HG03521 (cell line): ENCODE results near the gene NAA50.

ENCODE experiments used
- ATAC-seq: cut with Tn5 transposase; IDR thresholded peaks from one replicate; pipeline ENCODE4 v1.9.1; 2021; ENCODE audit warnings: mild to moderate bottlenecking, moderate library complexity; ENCODE audit not compliant: unreplicated experiment

The NAA50 gene

GRCh38 chr3:113690482-113690881 is 55.6 kb downstream of the NAA50 start:
- ATAC-seq, result no peak

DNA sequence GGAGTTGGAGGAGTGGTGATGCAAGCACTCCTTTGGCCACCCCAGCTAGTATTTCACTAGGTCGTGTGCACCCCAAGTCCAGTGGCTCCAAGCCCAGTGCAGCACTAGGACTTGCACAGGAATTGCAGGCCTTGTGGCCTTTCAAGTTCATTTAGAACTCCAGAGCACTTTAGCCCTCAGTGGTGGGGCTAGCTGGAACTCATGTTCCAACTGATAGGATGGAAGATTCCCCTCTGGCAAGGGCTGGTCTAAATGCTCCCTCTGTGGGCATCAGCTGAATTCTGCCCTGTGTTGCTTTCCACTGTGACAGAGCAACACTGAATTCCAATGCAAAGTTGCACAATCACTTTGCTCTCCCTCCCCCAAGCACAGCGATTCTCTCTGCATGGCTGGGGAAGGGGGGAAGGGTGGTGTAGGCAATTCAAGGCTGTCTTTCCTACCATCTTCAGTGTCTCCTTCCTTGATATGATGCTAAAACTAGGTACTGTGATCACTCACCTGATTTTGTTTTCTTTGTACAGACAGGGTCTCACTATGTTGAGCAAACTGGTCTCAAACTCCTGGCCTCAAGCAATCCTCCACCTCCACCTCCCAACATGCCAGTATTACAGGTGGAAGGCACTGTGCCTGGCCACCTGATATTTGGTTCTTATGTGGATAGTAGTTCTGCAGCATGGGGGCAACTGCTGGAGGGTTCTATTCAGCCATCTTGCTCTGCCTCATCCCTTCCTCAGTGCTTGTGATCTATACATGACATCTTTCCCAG is 59.9 kb downstream of the NAA50 start:
- ATAC-seq, result no peak

DNA sequence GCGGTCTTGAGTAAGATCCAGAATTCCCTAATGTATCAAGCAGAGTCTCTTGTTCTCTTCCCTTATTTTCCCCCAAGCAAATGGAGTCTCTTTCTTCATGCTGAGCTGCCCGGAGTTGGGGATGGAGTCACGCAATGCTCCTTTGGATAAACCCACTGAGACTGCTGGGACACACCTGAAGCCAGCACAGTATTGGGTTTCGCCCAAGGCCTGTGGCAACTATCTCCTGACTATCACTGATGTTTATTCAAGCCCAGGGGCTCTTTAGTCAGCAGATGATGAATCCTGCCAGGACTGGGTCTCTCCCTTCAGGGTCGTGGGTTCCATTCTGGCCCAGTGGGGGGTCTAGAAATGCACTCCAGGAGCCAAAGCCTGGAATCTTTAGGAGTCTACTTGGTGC is 60.9 kb downstream of the NAA50 start:
- ATAC-seq, result no peak

GRCh38 chr3:113684271-113684819 is 61.7 kb downstream of the NAA50 start:
- ATAC-seq, result no peak

GRCh38 chr3:113678773-113679172 is 67.3 kb downstream of the NAA50 start:
- ATAC-seq, result no peak

DNA sequence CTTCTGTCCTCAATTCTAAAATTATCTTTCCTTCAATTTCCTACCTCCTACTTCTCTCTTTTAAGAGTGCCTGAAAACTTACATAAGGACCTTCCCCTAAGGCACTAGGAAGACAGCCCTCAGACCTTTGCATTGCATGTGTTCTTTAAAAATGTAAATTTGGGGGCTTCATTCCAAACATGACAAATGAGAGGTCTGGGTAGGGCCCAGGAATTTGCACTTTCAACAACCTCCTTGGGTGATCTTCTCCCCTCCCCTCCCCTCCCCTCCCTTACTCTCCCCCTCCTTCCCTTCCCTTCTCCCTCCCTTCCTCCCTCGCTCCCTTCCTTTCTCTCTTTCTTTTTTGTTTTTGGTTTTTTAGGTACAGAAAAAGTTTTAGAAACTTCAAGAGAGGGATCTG is 68.3 kb downstream of the NAA50 start:
- no peak for ATAC-seq

- no peak for ATAC-seq
Measured at GRCh38 chr3:113676261-113676660, 69.8 kb downstream of the NAA50 start.

DNA sequence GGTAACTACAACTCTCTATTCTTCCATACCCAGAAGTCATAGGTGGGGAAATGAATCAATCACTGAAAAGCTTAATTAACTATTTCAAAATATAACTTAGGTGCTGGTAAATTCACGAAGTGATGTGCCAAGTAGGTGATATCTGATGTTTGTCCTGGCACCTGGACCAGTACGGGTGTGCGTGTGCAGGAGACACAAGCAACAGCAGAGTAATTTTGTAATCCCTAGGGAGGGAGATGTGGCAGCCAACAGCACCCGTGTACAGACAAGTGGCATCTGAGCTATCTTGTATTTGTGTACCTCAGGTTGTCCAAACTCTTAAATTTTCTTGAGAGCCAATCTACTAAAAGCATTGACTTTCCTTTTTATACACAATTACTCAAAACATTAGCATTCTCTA is 72.5 kb downstream of the NAA50 start:
- ATAC-seq, result no peak

DNA sequence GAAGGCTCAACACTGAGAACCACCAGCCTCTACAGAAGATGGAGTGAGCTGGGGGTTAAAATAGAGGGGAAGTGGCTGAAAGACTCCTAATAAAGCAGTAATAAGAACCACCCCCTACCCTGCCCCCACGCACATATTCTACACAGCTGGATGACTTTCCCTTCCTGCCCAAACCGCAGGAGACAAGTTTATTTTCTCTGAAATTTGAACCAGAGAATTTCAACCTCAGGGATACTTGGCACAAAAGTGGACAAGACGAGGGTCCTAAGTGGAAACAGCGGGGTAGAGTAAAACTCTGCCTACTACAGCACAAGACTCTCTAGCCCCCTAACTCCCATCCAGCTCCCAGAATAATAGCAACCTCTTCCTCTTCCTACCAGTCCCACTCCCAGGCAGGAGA is 78.0 kb downstream of the NAA50 start:
- no peak for ATAC-seq
